Measurements from ENCODE around the gene PACS1. TPM values are rescaled to one million over a fixed set of nuclear protein-coding genes. Genes with fewer than 3 reads are reported as not detected.

PACS1 gene
- total RNA-seq, 1 donor from 2014 or later: 121 TPM

DNA sequence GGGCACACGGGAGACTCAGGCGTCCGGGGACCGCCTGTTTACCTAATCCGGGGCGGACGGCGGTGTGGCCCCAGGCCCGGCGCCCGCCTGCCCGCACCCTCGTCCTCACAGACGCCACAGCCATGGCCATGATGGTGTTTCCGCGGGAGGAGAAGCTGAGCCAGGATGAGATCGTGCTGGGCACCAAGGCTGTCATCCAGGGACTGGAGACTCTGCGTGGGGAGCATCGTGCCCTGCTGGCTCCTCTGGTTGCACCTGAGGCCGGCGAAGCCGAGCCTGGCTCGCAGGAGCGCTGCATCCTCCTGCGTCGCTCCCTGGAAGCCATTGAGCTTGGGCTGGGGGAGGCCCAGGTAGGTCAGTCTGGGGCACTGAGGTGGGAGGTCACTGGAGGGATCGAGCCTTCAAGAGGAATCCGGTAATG, 188.4 kb downstream of the PACS1 start:
- Mint-ChIP-seq H3K9me3 (no peaks in the 10 kb centered on the region), H3K27me3 (no peaks in the 10 kb centered on the region), H3K27ac (peak overlapping the region; percentile 96), H3K4me1 (peaks cover 23% of the 10 kb centered on the region), H3K4me3 (peak overlapping the region; percentile 96), H3K36me3 (ENCODE audit: low read depth) (peaks cover 40% of the 10 kb centered on the region)
- ATAC-seq (ENCODE audit: low read depth) (no peak), DNase-seq (no peak)
- ChIA-PET POLR2A (interaction anchor here (0.5 to 1.0 kb wide), 2 partner anchors 21 to 30 kb away, joined by 3 to 7 read pairs; partner anchors contain the start of gene YIF1A), CTCF (no interaction called here)
- intact Hi-C loops (cut with micrococcal nuclease): loop anchor here (1.0 kb wide), 3 partner anchors 24 to 188 kb away; partner anchors contain the start of gene PACS1
- TF ChIP-seq, protein P1, sequence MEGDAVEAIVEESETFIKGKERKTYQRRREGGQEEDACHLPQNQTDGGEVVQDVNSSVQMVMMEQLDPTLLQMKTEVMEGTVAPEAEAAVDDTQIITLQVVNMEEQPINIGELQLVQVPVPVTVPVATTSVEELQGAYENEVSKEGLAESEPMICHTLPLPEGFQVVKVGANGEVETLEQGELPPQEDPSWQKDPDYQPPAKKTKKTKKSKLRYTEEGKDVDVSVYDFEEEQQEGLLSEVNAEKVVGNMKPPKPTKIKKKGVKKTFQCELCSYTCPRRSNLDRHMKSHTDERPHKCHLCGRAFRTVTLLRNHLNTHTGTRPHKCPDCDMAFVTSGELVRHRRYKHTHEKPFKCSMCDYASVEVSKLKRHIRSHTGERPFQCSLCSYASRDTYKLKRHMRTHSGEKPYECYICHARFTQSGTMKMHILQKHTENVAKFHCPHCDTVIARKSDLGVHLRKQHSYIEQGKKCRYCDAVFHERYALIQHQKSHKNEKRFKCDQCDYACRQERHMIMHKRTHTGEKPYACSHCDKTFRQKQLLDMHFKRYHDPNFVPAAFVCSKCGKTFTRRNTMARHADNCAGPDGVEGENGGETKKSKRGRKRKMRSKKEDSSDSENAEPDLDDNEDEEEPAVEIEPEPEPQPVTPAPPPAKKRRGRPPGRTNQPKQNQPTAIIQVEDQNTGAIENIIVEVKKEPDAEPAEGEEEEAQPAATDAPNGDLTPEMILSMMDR (IDR thresholded peaks at IDR 0.05): no peak

- no peaks in the 10 kb centered on the region for H3K27me3 Mint-ChIP-seq
- TF ChIP-seq, protein P1 (IDR thresholded peaks at IDR 0.05): no peak
- ATAC-seq (ENCODE audit: low read depth) (no peak), DNase-seq (no peak)
- peaks cover 23% of the 10 kb centered on the region for H3K4me1 Mint-ChIP-seq
- peaks cover 45% of the 10 kb centered on the region for H3K36me3 Mint-ChIP-seq (ENCODE audit: low read depth)
- ChIA-PET POLR2A (interaction anchor here (0.6 to 1.0 kb wide), 3 partner anchors 12 to 134 kb away, joined by 3 to 8 read pairs (median 7); partner anchors contain the start of gene YIF1A), CTCF (interaction anchor here (1.3 kb wide), 1 partner anchor 13 kb away, joined by 4 read pairs; no protein-coding TSS in a partner anchor)
- no peaks in the 10 kb centered on the region for H3K9me3 Mint-ChIP-seq
- H3K27ac Mint-ChIP-seq: peak overlapping the region; percentile 30
- intact Hi-C loops (cut with micrococcal nuclease): no loop called here
- H3K4me3 Mint-ChIP-seq: no peak overlapping the region
These were observed 189.2 kb downstream of the PACS1 start for GRCh38 chr11:66259225-66259624.

GRCh38 chr11:66259956-66260355, 189.9 kb downstream of the PACS1 start:
- ChIA-PET CTCF (interaction anchor here (0.9 to 1.3 kb wide), 2 partner anchors 14 to 22 kb away, joined by 3 to 4 read pairs; no protein-coding TSS in a partner anchor), POLR2A (interaction anchor here (0.6 to 0.7 kb wide), 3 partner anchors 12 to 608 kb away, joined by 3 to 8 read pairs (median 4); no protein-coding TSS in a partner anchor)
- DNase-seq: no peak
- Mint-ChIP-seq H3K27ac (no peak overlapping the region), H3K9me3 (no peaks in the 10 kb centered on the region), H3K36me3 (ENCODE audit: low read depth) (peaks cover 53% of the 10 kb centered on the region), H3K27me3 (no peaks in the 10 kb centered on the region), H3K4me1 (peaks cover 23% of the 10 kb centered on the region), H3K4me3 (no peak overlapping the region)
- intact Hi-C loops (cut with micrococcal nuclease): no loop called here
- no peak for ATAC-seq (ENCODE audit: low read depth)
- TF ChIP-seq, protein P1 (IDR thresholded peaks at IDR 0.05): no peak

- no peaks in the 10 kb centered on the region for H3K27me3 Mint-ChIP-seq
- intact Hi-C loops (cut with micrococcal nuclease): no loop called here
- H3K4me3 Mint-ChIP-seq: no peak overlapping the region
- ChIA-PET POLR2A (interaction anchor here (0.8 kb wide), 1 partner anchor 28 kb away, joined by 4 read pairs; the partner anchor contains the start of gene YIF1A), CTCF (interaction anchor here (1.4 kb wide), 1 partner anchor 38 kb away, joined by 4 read pairs; no protein-coding TSS in a partner anchor)
- peaks cover 55% of the 10 kb centered on the region for H3K36me3 Mint-ChIP-seq (ENCODE audit: low read depth)
- H3K4me1 Mint-ChIP-seq: peaks cover 19% of the 10 kb centered on the region
- ATAC-seq (ENCODE audit: low read depth) (no peak), DNase-seq (no peak)
- TF ChIP-seq, protein P1 (IDR thresholded peaks at IDR 0.05): no peak
- H3K9me3 Mint-ChIP-seq: no peaks in the 10 kb centered on the region
- no peak overlapping the region for H3K27ac Mint-ChIP-seq
These were observed 191.5 kb downstream of the PACS1 start for GRCh38 chr11:66261578-66261977.

DNA sequence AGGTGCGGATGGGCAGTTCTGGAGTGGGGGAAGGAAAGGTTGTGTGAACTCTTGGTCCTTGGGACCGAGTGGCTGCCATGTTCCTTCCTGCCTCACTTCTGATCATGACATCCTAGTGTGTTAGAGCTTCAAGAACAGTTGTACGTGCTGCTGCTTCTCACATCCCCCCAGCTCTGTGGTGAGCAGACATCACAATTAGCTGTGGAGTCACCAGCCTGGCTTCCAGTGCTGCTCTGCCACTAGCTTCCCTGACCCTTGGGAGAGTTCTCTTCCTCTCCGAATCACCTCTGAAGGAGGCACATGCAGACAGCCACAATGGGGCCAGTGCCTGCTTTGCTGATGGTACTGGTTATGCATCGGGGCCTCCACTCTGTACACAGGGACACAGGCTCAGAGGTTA, 192.1 kb downstream of the PACS1 start:
- ChIA-PET CTCF (interaction anchor here (1.4 kb wide), 1 partner anchor 39 kb away, joined by 4 read pairs; no protein-coding TSS in a partner anchor), POLR2A (interaction anchor here (0.8 kb wide), 1 partner anchor 27 kb away, joined by 4 read pairs; the partner anchor contains the start of gene YIF1A)
- H3K4me3 Mint-ChIP-seq: no peak overlapping the region
- ATAC-seq (ENCODE audit: low read depth) (no peak), DNase-seq (no peak)
- no peaks in the 10 kb centered on the region for H3K9me3 Mint-ChIP-seq
- no peaks in the 10 kb centered on the region for H3K27me3 Mint-ChIP-seq
- H3K27ac Mint-ChIP-seq: no peak overlapping the region
- peaks cover 18% of the 10 kb centered on the region for H3K4me1 Mint-ChIP-seq
- intact Hi-C loops (cut with micrococcal nuclease): no loop called here
- peaks cover 55% of the 10 kb centered on the region for H3K36me3 Mint-ChIP-seq (ENCODE audit: low read depth)
- TF ChIP-seq, protein P1 (IDR thresholded peaks at IDR 0.05): no peak

Measured in activated B cell treated with CpG ODN at 0.5 μM for 24 hours (primary cell).